HCT116 (cell line): Measurements from ENCODE around the gene GALNT18. TPM values are rescaled to one million over a fixed set of nuclear protein-coding genes. Genes with fewer than 3 reads are reported as not detected.

Experiments used
- ATAC-seq: fragments of 200-7000 bp; cut with Tn5 transposase; 2 replicates; pipeline ENCODE4 v1.9.1; 2020; ENCODE audit warnings: mild to moderate bottlenecking, moderate library complexity
- BruUV-seq: library from RNA; stranded (reverse); fragments of 400-500 nt; replicated peaks from 2 replicates; lab custom pipeline; 2021; lab: Mats Ljungman, UMichigan
- CTCF ChIA-PET: fragments of 300-600 bp; sonication (Branson Sonifier 250); formaldehyde crosslinking; loops from one replicate; lab custom pipeline; 2021; ENCODE audit warnings: antibody characterized with exemption; lab: Charles Lee
- POLR2A ChIA-PET: fragments of 300-600, 350-600 bp; sonication (Branson Sonifier 250); formaldehyde crosslinking; loops from one replicate; lab custom pipeline; 2021; ENCODE audit warnings: antibody characterized with exemption; lab: Charles Lee
- RAD21 ChIA-PET, 2 experiments: fragments of 300-600 bp; sonication (Branson Sonifier 250); formaldehyde crosslinking; loops; one replicate each; lab custom pipeline; 2023; ENCODE audit warnings: low total read pairs in 2 of 2; ENCODE audit not compliant: uncharacterized antibody in 2 of 2, unreplicated experiment in 2 of 2, low non-redundant PET in 1 of 2; lab: Charles Lee
- DNase-seq: peaks from one replicate; pipeline ENCODE4 v3.0.0-alpha.2; 2010; ENCODE audit warnings: low read depth, low spot score
- H2AFZ ChIP-seq: fragments of 200-600 bp; shearing (Covaris generic), sonication (generic); 2 replicates; pipeline ENCODE4 v1.6.1; 2017; ENCODE audit warnings: low read depth, mixed run types, mixed read lengths, antibody characterized with exemption, low read length; ENCODE audit not compliant: poor library complexity, severe bottlenecking
- H3K27ac ChIP-seq: 2 replicates; pipeline ENCODE4 v1.5.1; 2012; ENCODE audit warnings: low read depth, low read length
- H3K27me3 ChIP-seq: fragments of 200-600 bp; sonication (generic); 2 replicates; pipeline ENCODE4 v1.6.1; 2016; ENCODE audit warnings: mixed run types, low read length, mixed read lengths; ENCODE audit not compliant: insufficient read depth
- H3K36me3 ChIP-seq, 2 experiments: fragments of 200-500 bp in 1 of 2; fragments of 200-600 bp in 1 of 2; sonication (Bioruptor generic) in 1 of 2; sonication (generic) in 1 of 2; 2 replicates each; pipeline versions ENCODE4 v1.5.1 to v1.6.1; 2014 to 2016; ENCODE audit warnings: low read length in 2 of 2, inconsistent platforms in 1 of 2, mixed read lengths in 1 of 2, mixed run types in 1 of 2; ENCODE audit not compliant: insufficient read depth in 2 of 2, control insufficient read depth in 1 of 2
- H3K4me1 ChIP-seq, 2 experiments: fragments of 200-600 bp in 1 of 2; sonication (generic) in 1 of 2; 2 replicates each; pipeline versions ENCODE4 v1.5.1 to v1.6.1; 2012 to 2017; ENCODE audit warnings: low read length in 2 of 2, inconsistent platforms in 1 of 2, mild to moderate bottlenecking in 1 of 2, mixed read lengths in 1 of 2, mixed run types in 1 of 2, moderate library complexity in 1 of 2; ENCODE audit not compliant: insufficient read depth in 2 of 2, control insufficient read depth in 1 of 2
- H3K4me2 ChIP-seq: fragments of 200-600 bp; sonication (generic); 2 replicates; pipeline ENCODE4 v1.6.1; 2017; ENCODE audit warnings: mixed run types, low read length, mixed read lengths
- H3K4me3 ChIP-seq, 2 experiments: fragments of 200-600 bp in 1 of 2; sonication (generic) in 1 of 2; replicated peaks in 1 of 2; 2 replicates each; pipeline ENCODE4 v1.5.1; 2011 to 2016; ENCODE audit warnings: low read length in 2 of 2, control low read depth in 1 of 2, low read depth in 1 of 2, mild to moderate bottlenecking in 1 of 2, mixed read lengths in 1 of 2, mixed run types in 1 of 2
- H3K79me2 ChIP-seq: fragments of 200-600 bp; sonication (generic); 2 replicates; pipeline ENCODE4 v1.6.1; 2017; ENCODE audit warnings: mild to moderate bottlenecking, mixed run types, low read length, moderate library complexity, mixed read lengths; ENCODE audit not compliant: insufficient read depth
- H3K9ac ChIP-seq: fragments of 200-600 bp; sonication (generic); 2 replicates; pipeline ENCODE4 v1.6.1; 2016; ENCODE audit warnings: low read length, mixed read lengths
- H3K9me2 ChIP-seq: fragments of 200-600 bp; sonication (generic), shearing (Covaris generic); 2 replicates; pipeline ENCODE4 v1.6.1; 2017; ENCODE audit warnings: mixed run types, mild to moderate bottlenecking, moderate library complexity; ENCODE audit not compliant: insufficient read depth
- H3K9me3 ChIP-seq, 2 experiments: fragments of 200-500 bp in 1 of 2; fragments of 200-600 bp in 1 of 2; sonication (Bioruptor generic) in 1 of 2; sonication (generic) in 1 of 2; 2 replicates each; pipeline ENCODE4 v1.6.1; 2014 to 2017; ENCODE audit warnings: low read length in 2 of 2, mixed read lengths in 2 of 2, inconsistent platforms in 1 of 2, low read depth in 1 of 2, mild to moderate bottlenecking in 1 of 2, mixed run types in 1 of 2, moderate library complexity in 1 of 2; ENCODE audit not compliant: control insufficient read depth in 1 of 2, insufficient read depth in 1 of 2
- H4K20me1 ChIP-seq: fragments of 200-600 bp; sonication (generic), shearing (Covaris generic); 2 replicates; pipeline ENCODE4 v1.6.1; 2017; ENCODE audit warnings: mixed run types, mild to moderate bottlenecking, moderate library complexity; ENCODE audit not compliant: insufficient read depth
- ATF3 ChIP-seq: IDR thresholded peaks from 2 replicates; pipeline ENCODE4 v1.6.1; 2012
- CBX3 ChIP-seq: IDR thresholded peaks from 2 replicates; pipeline ENCODE4 v1.6.1; 2012; ENCODE audit warnings: low read depth
- CEBPB ChIP-seq: IDR thresholded peaks from 2 replicates; pipeline ENCODE4 v1.6.1; 2012; ENCODE audit warnings: low read depth
- CTCF ChIP-seq, 3 experiments: fragments of 200-600 bp in 1 of 3; sonication (generic) in 1 of 3; IDR thresholded peaks in 2 of 3; conservative IDR thresholded peaks in 1 of 3; 2 replicates each; pipeline ENCODE4 v1.5.1; 2012 to 2017; ENCODE audit warnings: low read depth in 2 of 3, low read length in 2 of 3, antibody characterized with exemption in 1 of 3, borderline replicate concordance in 1 of 3, control low read depth in 1 of 3, mild to moderate bottlenecking in 1 of 3, mixed read lengths in 1 of 3, mixed run types in 1 of 3, moderate library complexity in 1 of 3; ENCODE audit not compliant: insufficient read depth in 1 of 3
- EGR1 ChIP-seq: IDR thresholded peaks from 2 replicates; pipeline ENCODE4 v1.6.1; 2012; ENCODE audit warnings: low read depth
- EZH2 ChIP-seq: fragments of 200-600 bp; sonication (generic); IDR thresholded peaks from 2 replicates; pipeline ENCODE4 v1.6.1; 2017; ENCODE audit warnings: antibody characterized with exemption, mixed run types
- FOSL1 ChIP-seq: IDR thresholded peaks from 2 replicates; pipeline ENCODE4 v1.6.1; 2012; ENCODE audit warnings: low read depth
- JUND ChIP-seq: IDR thresholded peaks from 2 replicates; pipeline ENCODE4 v1.6.1; 2012
- MAX ChIP-seq: IDR thresholded peaks from 2 replicates; pipeline ENCODE4 v1.6.1; 2012
- POLR2A ChIP-seq: IDR thresholded peaks from 2 replicates; pipeline ENCODE4 v1.7.0; 2011; ENCODE audit warnings: borderline replicate concordance; ENCODE audit not compliant: insufficient read depth, insufficient read length; ENCODE audit errors: extremely low read depth
- POLR2AphosphoS5 ChIP-seq: IDR thresholded peaks from 2 replicates; pipeline ENCODE4 v1.6.1; 2011; ENCODE audit warnings: mild to moderate bottlenecking, low read depth, low read length, moderate library complexity
- RAD21 ChIP-seq: IDR thresholded peaks from 2 replicates; pipeline ENCODE4 v1.6.1; 2012; ENCODE audit warnings: low read depth, mild to moderate bottlenecking
- SP1 ChIP-seq: IDR thresholded peaks from 2 replicates; pipeline ENCODE4 v1.6.1; 2012; ENCODE audit warnings: low read depth
- SRF ChIP-seq: IDR thresholded peaks from 2 replicates; pipeline ENCODE4 v1.6.1; 2012; ENCODE audit warnings: low read depth
- YY1 ChIP-seq: IDR thresholded peaks from 2 replicates; pipeline ENCODE4 v1.6.1; 2011; ENCODE audit warnings: low read length, low read depth, moderate library complexity, mild to moderate bottlenecking; ENCODE audit not compliant: insufficient replicate concordance; ENCODE audit errors: extremely low read depth
- ZBTB33 ChIP-seq: IDR thresholded peaks from 2 replicates; pipeline ENCODE4 v1.6.1; 2011; ENCODE audit warnings: mild to moderate bottlenecking, low read length, moderate library complexity; ENCODE audit not compliant: insufficient replicate concordance; ENCODE audit errors: extremely low read depth
- ZFX ChIP-seq: fragments of 450-650 bp; IDR thresholded peaks from 2 replicates; pipeline ENCODE4 v1.6.1; 2017
- intact Hi-C: fragments of 100-400 bp; cut with micrococcal nuclease; formaldehyde crosslinking; loops from 2 replicates; pipeline ENCODE4 v1.10.0; 2022
- total RNA-seq: library from RNA; stranded (reverse); gene quantifications from one replicate; pipeline ENCODE4 v1.2.1, GENCODE V29; 2021; ENCODE audit not compliant: unreplicated experiment

GALNT18 gene
- total RNA-seq, 1 experiment from 2014 or later: 19.9 TPM

- TF ChIP-seq ATF3: no peak
These were observed 224.8 kb downstream of the GALNT18 start (continued) for GRCh38 chr11:11397036-11397415.

- ATAC-seq (no peak), DNase-seq (no peak)
- peaks cover 13 to 20% of the 10 kb centered on the region in 2 experiments; a peak in 3 of 4 replicates for H3K4me1 ChIP-seq
- intact Hi-C loops: no loop called here
- H2AFZ ChIP-seq: no peak overlapping the region
- no peak overlapping the region for H3K9ac ChIP-seq
- H3K79me2 ChIP-seq: no peaks in the 10 kb centered on the region
- H3K27ac ChIP-seq: no peak overlapping the region
- no peak overlapping the region for H3K4me2 ChIP-seq
- no peak overlapping the region for H3K4me3 ChIP-seq
- TF ChIP-seq ZFX (no peak), SRF (no peak), CTCF (IDR thresholded peaks at IDR 0.05 in 2 of 3, conservative IDR thresholded peaks at IDR 0.05 in 1 of 3; ENCODE audit: borderline replicate concordance in 1 of 3, insufficient read depth in 1 of 3, low read depth in 2 of 3, low read length in 2 of 3) (no peak), ZBTB33 (no peak), YY1 (no peak), EGR1 (no peak), FOSL1 (no peak), POLR2A (no peak), RAD21 (no peak), EZH2 (no peak), CBX3 (no peak), ATF3 (no peak), CEBPB (no peak), SP1 (no peak), POLR2AphosphoS5 (no peak), JUND (no peak), MAX (no peak)
- H3K9me2 ChIP-seq: no peaks in the 10 kb centered on the region
- no peaks in the 10 kb centered on the region for H3K9me3 ChIP-seq
- CTCF ChIA-PET: no interaction called here
- no peaks in the 10 kb centered on the region for H3K27me3 ChIP-seq
- H4K20me1 ChIP-seq: no peaks in the 10 kb centered on the region
- no TSS peak for BruUV-seq
- POLR2A ChIA-PET: no interaction called here
- H3K36me3 ChIP-seq: no peaks in the 10 kb centered on the region
- RAD21 ChIA-PET: no interaction called here
These were observed 225.3 kb downstream of the GALNT18 start for GRCh38 chr11:11396301-11397035.
